GM12878 (cell line): ENCODE measurements around the gene COL27A1. TPM values are rescaled to one million over a fixed set of nuclear protein-coding genes. Genes with fewer than 3 reads are reported as not detected.

Experiments used
- ATAC-seq: fragments of 200-7000 bp; cut with Tn5 transposase; 3 replicates; pipeline ENCODE4 v1.9.1; 2020; ENCODE audit warnings: mild to moderate bottlenecking, moderate library complexity
- BruUV-seq: library from RNA; stranded (reverse); fragments of 400-500 nt; replicated peaks from 2 replicates; lab custom pipeline; 2021; lab: Mats Ljungman, UMichigan
- CTCF ChIA-PET: fragments of 300-600 bp; sonication (Branson Sonifier 250); formaldehyde crosslinking; extraction: SDS; loops from one replicate; lab custom pipeline; 2021; ENCODE audit warnings: inconsistent platforms; lab: Yijun Ruan, JAX
- POLR2A ChIA-PET: fragments of 350-600 bp; formaldehyde crosslinking; extraction: SDS; loops from one replicate; lab custom pipeline; 2021; ENCODE audit warnings: inconsistent platforms; lab: Charles Lee
- RAD21 ChIA-PET: fragments of 300-600 bp; sonication (Branson Sonifier 250); formaldehyde crosslinking; loops from one replicate; lab custom pipeline; 2023; ENCODE audit warnings: antibody characterized with exemption; ENCODE audit not compliant: unreplicated experiment; lab: Charles Lee
- SMC1A ChIA-PET: fragments of 300-600 bp; sonication (Branson Sonifier 250); formaldehyde crosslinking; loops from one replicate; lab custom pipeline; 2023; ENCODE audit not compliant: unreplicated experiment, uncharacterized antibody; lab: Charles Lee
- DNase-seq: peaks from one replicate; pipeline ENCODE4 v3.0.0-alpha.2; 2011; ENCODE audit warnings: low read depth, low spot score
- FAIRE-seq: peaks from 3 replicates; lab custom pipeline; 2011; peaks lifted over from hg19 to GRCh38; lab: Jason Lieb, UNC
- H2AFZ ChIP-seq: 2 replicates; pipeline ENCODE4 v1.6.0; 2011; ENCODE audit warnings: low read depth, low read length, control low read depth; ENCODE audit not compliant: control insufficient read depth
- H3K27ac ChIP-seq: 2 replicates; pipeline ENCODE4 v1.5.1; 2011; ENCODE audit warnings: control low read depth; ENCODE audit not compliant: control insufficient read depth, insufficient read depth
- H3K27me3 ChIP-seq, 2 experiments: replicated peaks in 1 of 2; 2 replicates each; pipeline versions ENCODE4 v1.6.0 to v1.6.1; 2011; ENCODE audit warnings: low read length in 1 of 2; ENCODE audit not compliant: control insufficient read depth in 2 of 2, insufficient read depth in 2 of 2
- H3K36me3 ChIP-seq, 2 experiments: 2 replicates each; pipeline ENCODE4 v1.5.1; 2011; ENCODE audit warnings: low read length in 1 of 2; ENCODE audit not compliant: control insufficient read depth in 2 of 2, insufficient read depth in 2 of 2
- H3K4me1 ChIP-seq: 2 replicates; pipeline ENCODE4 v1.6.1; 2011; ENCODE audit warnings: mild to moderate bottlenecking, low read length, moderate library complexity, mixed read lengths; ENCODE audit not compliant: control insufficient read depth, insufficient read depth
- H3K4me2 ChIP-seq: 2 replicates; pipeline ENCODE4 v1.6.0; 2011; ENCODE audit warnings: control low read depth; ENCODE audit not compliant: control insufficient read depth, insufficient read depth
- H3K4me3 ChIP-seq: fragments of 200-600 bp; sonication (generic); 2 replicates; pipeline ENCODE4 v1.5.1; 2016
- H3K79me2 ChIP-seq: 2 replicates; pipeline ENCODE4 v1.6.0; 2011; ENCODE audit warnings: low read length; ENCODE audit not compliant: control insufficient read depth, insufficient read depth
- H3K9ac ChIP-seq: 2 replicates; pipeline ENCODE4 v1.8.0; 2011; ENCODE audit warnings: low read length, control low read depth, mixed read lengths; ENCODE audit not compliant: control insufficient read depth, insufficient read depth
- H3K9me3 ChIP-seq: replicated peaks from 3 replicates; pipeline ENCODE4 v1.5.1; 2011; ENCODE audit warnings: mild to moderate bottlenecking, low read length; ENCODE audit not compliant: control insufficient read depth, insufficient read depth
- H4K20me1 ChIP-seq: 2 replicates; pipeline ENCODE4 v1.6.0; 2011; ENCODE audit not compliant: control insufficient read depth, insufficient read depth
- ATF7 ChIP-seq: fragments of 450-650 bp; IDR thresholded peaks from 2 replicates; pipeline ENCODE4 v1.6.1; 2016; ENCODE audit warnings: low read depth, mild to moderate bottlenecking
- CHD1 ChIP-seq: IDR thresholded peaks from 2 replicates; pipeline ENCODE4 v1.6.1; 2012; ENCODE audit warnings: low read depth, low read length, improper control_type of control experiment
- ELK1 ChIP-seq: IDR thresholded peaks from 2 replicates; pipeline ENCODE4 v1.6.1; 2012; ENCODE audit warnings: low read depth, low read length, improper control_type of control experiment
- EP300 ChIP-seq, 2 experiments: fragments of 150-350 bp in 1 of 2; IDR thresholded peaks; 2 replicates each; pipeline ENCODE4 v1.6.1; 2011 to 2012; ENCODE audit warnings: low read depth in 2 of 2, low read length in 2 of 2, borderline replicate concordance in 1 of 2, improper control_type of control experiment in 1 of 2, inconsistent platforms in 1 of 2; ENCODE audit not compliant: control insufficient read depth in 1 of 2
- ESRRA ChIP-seq: IDR thresholded peaks from 2 replicates; pipeline ENCODE4 v1.6.1; 2012; ENCODE audit warnings: mild to moderate bottlenecking, low read length, improper control_type of control experiment
- GABPA ChIP-seq: IDR thresholded peaks from 2 replicates; pipeline ENCODE4 v1.6.1; 2014; ENCODE audit warnings: antibody characterized with exemption, low read depth, mild to moderate bottlenecking, inconsistent platforms
- IKZF2 ChIP-seq, 2 experiments: fragments of 450-650 bp; IDR thresholded peaks; 2 replicates each; pipeline ENCODE4 v1.6.1; 2017; ENCODE audit warnings: mild to moderate bottlenecking in 2 of 2, moderate library complexity in 2 of 2
- NFYA ChIP-seq: IDR thresholded peaks from 2 replicates; pipeline ENCODE4 v1.6.1; 2011; ENCODE audit warnings: low read depth, mild to moderate bottlenecking, low read length, improper control_type of control experiment, borderline replicate concordance
- NR2C2 ChIP-seq: IDR thresholded peaks from 2 replicates; pipeline ENCODE4 v1.6.1; 2011; ENCODE audit warnings: borderline replicate concordance, low read depth; ENCODE audit not compliant: control insufficient read depth, insufficient read length
- POLR2AphosphoS5 ChIP-seq: IDR thresholded peaks from 2 replicates; pipeline ENCODE4 v1.6.1; 2011; ENCODE audit warnings: mild to moderate bottlenecking, low read length, inconsistent platforms
- SMC3 ChIP-seq: IDR thresholded peaks from 2 replicates; pipeline ENCODE4 v1.6.1; 2011; ENCODE audit warnings: low read length, improper control_type of control experiment, borderline replicate concordance
- SP1 ChIP-seq: IDR thresholded peaks from one replicate; pipeline ENCODE4 v1.6.1; 2011; ENCODE audit warnings: low read depth, low read length
- STAT1 ChIP-seq: fragments of 450-650 bp; conservative IDR thresholded peaks from 2 replicates; pipeline ENCODE4 v1.6.1; 2014; ENCODE audit warnings: antibody characterized with exemption, mild to moderate bottlenecking
- YY1 ChIP-seq: IDR thresholded peaks from 2 replicates; pipeline ENCODE4 v1.6.1; 2011; ENCODE audit warnings: low read depth, mild to moderate bottlenecking, low read length
- ZBTB40 ChIP-seq: fragments of 450-650 bp; IDR thresholded peaks from 2 replicates; pipeline ENCODE4 v1.6.1; 2016; ENCODE audit warnings: mild to moderate bottlenecking, moderate library complexity, borderline replicate concordance
- ZNF24 ChIP-seq: fragments of 450-650 bp; IDR thresholded peaks from 2 replicates; pipeline ENCODE4 v1.6.1; 2017; ENCODE audit warnings: antibody characterized with exemption, mild to moderate bottlenecking
- WGBS: methylation state at CpG from one replicate; pipeline ENCODE4 v1.1.6; 2016; ENCODE audit warnings: low lambda C conversion rate; ENCODE audit not compliant: insufficient replicate concordance, insufficient coverage; ENCODE audit errors: missing lambda C conversion rate; 5-methylcytosine and 5-hydroxymethylcytosine counted together
- in situ Hi-C: fragments of 300-500 bp; cut with MboI; formaldehyde crosslinking; loops from 9 replicates; pipeline ENCODE4 v1.14.3; 2018; ENCODE audit warnings: mixed read lengths
- intact Hi-C: fragments of 100-400 bp; cut with micrococcal nuclease; formaldehyde crosslinking; loops from one replicate; pipeline ENCODE4 v1.14.2; 2022; ENCODE audit not compliant: unreplicated experiment
- polyA plus RNA-seq, 11 experiments: library from polyadenylated mRNA; depleted of rRNA in 4 of 11; unstranded in 6 of 11; stranded (reverse) in 5 of 11; fragments of >200 nt; fragmentation: Nextera tagmentation in 4 of 11; fragmentation: Illumina TruSeq in 1 of 11; extraction: Ambion mirVana in 4 of 11; extraction: Trizol in 1 of 11; gene quantifications; 1 replicate in 1 of 11; 2 replicates in 10 of 11; pipeline versions ENCODE4 v1.2.1 to v1.2.3, GENCODE V29; 2011 to 2016; ENCODE audit warnings: inconsistent platforms in 2 of 11, missing spikeins in 2 of 11, low read depth in 1 of 11
- total RNA-seq, 4 experiments: library from RNA; depleted of rRNA in 3 of 4; stranded (reverse); fragments of >200 nt in 3 of 4; fragmentation: Illumina TruSeq in 1 of 4; extraction: Trizol in 1 of 4; gene quantifications; 2 replicates each; pipeline versions ENCODE4 v1.2.1 to v1.2.3, GENCODE V29; 2013 to 2021

The COL27A1 gene
- total and polyA plus RNA-seq, 10 of the 15 experiments (the other 5 are each of a cell fraction or from before 2014, with no cell fraction given), result 0.10 TPM; not detected in 9

GRCh38 chr9:114250235-114250568 is 94.9 kb downstream of the COL27A1 start:
- DNase-seq (no peak), FAIRE-seq (no peak), ATAC-seq (no peak)
- ChIA-PET CTCF (interaction anchor here (0.5 kb wide), 1 partner anchor 523 kb away, joined by 3 read pairs; no protein-coding TSS in a partner anchor), RAD21 (no interaction called here), SMC1A (no interaction called here), POLR2A (no interaction called here)
- Histone ChIP-seq H3K79me2 (no peaks in the 10 kb centered on the region), H3K4me3 (no peak overlapping the region), H2AFZ (no peak overlapping the region), H3K9ac (no peak overlapping the region), H3K4me2 (no peak overlapping the region), H3K27me3 (peaks cover 0 to 2% of the 10 kb centered on the region in 2 experiments; a peak in 2 of 4 replicates), H3K27ac (no peak overlapping the region), H3K36me3 (no peaks in the 10 kb centered on the region), H3K9me3 (no peaks in the 10 kb centered on the region), H3K4me1 (no peaks in the 10 kb centered on the region), H4K20me1 (no peaks in the 10 kb centered on the region)
- no TSS peak for BruUV-seq
- WGBS, result 39% methylated on average over 13 of the region's 13 CpGs
- in situ Hi-C loops, result no loop called here
- no peak for TF ChIP-seq ELK1
- no peak for TF ChIP-seq ZBTB40
- no peak for TF ChIP-seq YY1
- TF ChIP-seq ATF7, result no peak
- TF ChIP-seq NR2C2, result no peak
- TF ChIP-seq CHD1, result no peak
- TF ChIP-seq SMC3, result no peak
- TF ChIP-seq POLR2AphosphoS5, result no peak
- no peak for TF ChIP-seq IKZF2 (IDR thresholded peaks at IDR 0.05)
- TF ChIP-seq GABPA, result no peak
- no peak for TF ChIP-seq SP1
- no peak for TF ChIP-seq ESRRA
- TF ChIP-seq STAT1, result no peak
- TF ChIP-seq EP300 (IDR thresholded peaks at IDR 0.05; ENCODE audit: borderline replicate concordance in 1 of 2, control insufficient read depth in 1 of 2, low read depth in 2 of 2, low read length in 2 of 2), result no peak
- TF ChIP-seq ZNF24, result no peak
- TF ChIP-seq NFYA, result no peak
- intact Hi-C loops, result no loop called here
